Astrocyte (in vitro differentiated cells and primary cell): ENCODE data around the gene LDHD.

Source experiments
- CTCF ChIP-seq: IDR thresholded peaks from 2 replicates; pipeline ENCODE4 v1.5.1; 2011; ENCODE audit warnings: low read depth, mild to moderate bottlenecking, inconsistent platforms, low read length, moderate library complexity; ENCODE audit not compliant: insufficient read depth
- EZH2 ChIP-seq: IDR thresholded peaks from 2 replicates; pipeline ENCODE4 v1.6.1; 2012; ENCODE audit warnings: mild to moderate bottlenecking, low read length, inconsistent platforms; ENCODE audit not compliant: insufficient read depth

- no peak for TF ChIP-seq CTCF
- no peak for TF ChIP-seq EZH2
Measured at GRCh38 chr16:75072239-75072947, 44.2 kb downstream of the LDHD start.
